ENCODE data around the gene NOTCH1. TPM values are rescaled to one million over a fixed set of nuclear protein-coding genes. Genes with fewer than 3 reads are reported as not detected.

NOTCH1 gene
- total RNA-seq, 4 donors from 2014 or later, result 48.6 to 90.6 (median 58.8) TPM

DNA sequence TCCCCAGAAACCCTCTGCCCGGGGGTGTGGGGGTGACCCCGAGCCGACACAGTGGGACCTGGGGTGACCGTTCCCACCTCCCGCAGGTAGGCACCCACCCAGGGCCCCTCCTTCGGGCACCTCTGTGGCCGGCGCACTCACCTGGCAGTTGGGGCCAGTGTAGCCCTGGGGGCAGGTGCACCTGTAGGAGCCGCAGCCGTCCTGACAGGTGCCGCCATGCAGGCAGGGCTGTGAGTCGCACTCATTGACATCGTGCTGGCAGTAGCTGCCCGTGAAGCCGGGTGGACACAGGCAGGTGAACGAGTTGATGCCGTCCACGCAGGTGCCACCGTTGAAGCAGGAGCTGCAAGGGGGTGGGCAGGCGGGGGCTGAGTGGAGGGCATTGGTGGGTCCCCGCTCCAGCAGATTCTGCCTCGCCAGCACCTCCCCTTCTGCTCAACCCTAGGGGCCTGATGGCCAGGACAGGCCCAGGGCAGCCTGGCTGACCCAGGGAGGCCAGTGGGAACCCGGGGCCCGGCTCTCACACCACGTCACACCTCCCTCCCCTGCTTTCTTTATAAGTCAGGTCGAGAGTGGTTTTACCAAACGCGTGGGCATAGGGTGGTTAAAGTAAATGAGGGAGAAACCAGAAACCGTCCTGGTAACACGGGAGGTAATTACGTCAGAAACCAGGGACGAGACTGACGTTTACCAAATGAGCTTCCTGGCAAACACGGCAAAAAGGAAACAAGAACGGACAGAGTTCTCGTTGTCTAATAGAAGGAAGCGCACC, 36.9 kb downstream of the NOTCH1 start:
- DNase-seq (ENCODE audit: extremely low spot score), result no peak
- intact Hi-C loops (cut with DNase I), result no loop called here
- Histone ChIP-seq H3K27me3 (no peaks in the 10 kb centered on the region), H3K4me3 (no peak overlapping the region), H3K4me1 (peaks cover 22 to 37% (median 32%) of the 10 kb centered on the region in 4 donors), H3K36me3 (peaks cover 85 to 100% (median 100%) of the 10 kb centered on the region in 4 donors), H3K27ac (replicated peaks in 1 of 4) (peak overlapping the region in 1 of 4 donors; percentile 1), H3K9me3 (no peaks in the 10 kb centered on the region)
- TF ChIP-seq POLR2AphosphoS5 (IDR thresholded peaks at IDR 0.05) (no peak), POLR2A (IDR thresholded peaks at IDR 0.05; ENCODE audit: low read depth) (no peak), EP300 (IDR thresholded peaks at IDR 0.05) (no peak)
- TF ChIP-seq, protein P1, sequence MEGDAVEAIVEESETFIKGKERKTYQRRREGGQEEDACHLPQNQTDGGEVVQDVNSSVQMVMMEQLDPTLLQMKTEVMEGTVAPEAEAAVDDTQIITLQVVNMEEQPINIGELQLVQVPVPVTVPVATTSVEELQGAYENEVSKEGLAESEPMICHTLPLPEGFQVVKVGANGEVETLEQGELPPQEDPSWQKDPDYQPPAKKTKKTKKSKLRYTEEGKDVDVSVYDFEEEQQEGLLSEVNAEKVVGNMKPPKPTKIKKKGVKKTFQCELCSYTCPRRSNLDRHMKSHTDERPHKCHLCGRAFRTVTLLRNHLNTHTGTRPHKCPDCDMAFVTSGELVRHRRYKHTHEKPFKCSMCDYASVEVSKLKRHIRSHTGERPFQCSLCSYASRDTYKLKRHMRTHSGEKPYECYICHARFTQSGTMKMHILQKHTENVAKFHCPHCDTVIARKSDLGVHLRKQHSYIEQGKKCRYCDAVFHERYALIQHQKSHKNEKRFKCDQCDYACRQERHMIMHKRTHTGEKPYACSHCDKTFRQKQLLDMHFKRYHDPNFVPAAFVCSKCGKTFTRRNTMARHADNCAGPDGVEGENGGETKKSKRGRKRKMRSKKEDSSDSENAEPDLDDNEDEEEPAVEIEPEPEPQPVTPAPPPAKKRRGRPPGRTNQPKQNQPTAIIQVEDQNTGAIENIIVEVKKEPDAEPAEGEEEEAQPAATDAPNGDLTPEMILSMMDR (IDR thresholded peaks at IDR 0.05), result no peak
- WGBS, result 85% methylated on average over 31 of the region's 37 CpGs

DNA sequence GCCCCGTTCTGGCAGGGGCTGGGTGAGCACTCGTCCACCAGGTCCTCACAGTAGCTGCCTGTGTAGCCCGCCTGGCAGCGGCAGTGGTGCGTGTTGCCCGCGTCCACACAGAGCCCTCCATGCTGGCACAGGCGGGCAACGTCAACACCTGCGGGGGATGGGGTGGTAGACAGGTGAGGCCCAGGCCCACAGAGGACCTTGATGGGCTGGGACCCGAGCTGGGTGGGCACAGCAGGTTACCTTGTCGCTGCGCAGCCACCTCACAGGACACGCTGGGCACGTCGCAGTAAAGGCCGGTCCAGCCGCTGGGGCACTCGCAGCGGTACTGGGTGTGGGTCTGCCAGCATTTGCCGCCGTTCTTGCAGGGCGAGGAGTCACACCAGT, 37.9 kb downstream of the NOTCH1 start:
- Histone ChIP-seq H3K4me1 (peaks cover 22 to 33% (median 29%) of the 10 kb centered on the region in 4 donors), H3K4me3 (no peak overlapping the region), H3K27me3 (no peaks in the 10 kb centered on the region), H3K9me3 (no peaks in the 10 kb centered on the region), H3K36me3 (peaks cover 90 to 100% (median 100%) of the 10 kb centered on the region in 4 donors), H3K27ac (replicated peaks in 1 of 4) (no peak overlapping the region)
- 80% methylated on average over 1 of the region's 23 CpGs for WGBS
- no peak for DNase-seq (ENCODE audit: extremely low spot score)
- TF ChIP-seq POLR2A (IDR thresholded peaks at IDR 0.05; ENCODE audit: low read depth) (no peak), POLR2AphosphoS5 (IDR thresholded peaks at IDR 0.05) (no peak), EP300 (IDR thresholded peaks at IDR 0.05) (no peak)
- TF ChIP-seq, protein P1 (IDR thresholded peaks at IDR 0.05), result no peak
- intact Hi-C loops (cut with DNase I), result no loop called here

DNA sequence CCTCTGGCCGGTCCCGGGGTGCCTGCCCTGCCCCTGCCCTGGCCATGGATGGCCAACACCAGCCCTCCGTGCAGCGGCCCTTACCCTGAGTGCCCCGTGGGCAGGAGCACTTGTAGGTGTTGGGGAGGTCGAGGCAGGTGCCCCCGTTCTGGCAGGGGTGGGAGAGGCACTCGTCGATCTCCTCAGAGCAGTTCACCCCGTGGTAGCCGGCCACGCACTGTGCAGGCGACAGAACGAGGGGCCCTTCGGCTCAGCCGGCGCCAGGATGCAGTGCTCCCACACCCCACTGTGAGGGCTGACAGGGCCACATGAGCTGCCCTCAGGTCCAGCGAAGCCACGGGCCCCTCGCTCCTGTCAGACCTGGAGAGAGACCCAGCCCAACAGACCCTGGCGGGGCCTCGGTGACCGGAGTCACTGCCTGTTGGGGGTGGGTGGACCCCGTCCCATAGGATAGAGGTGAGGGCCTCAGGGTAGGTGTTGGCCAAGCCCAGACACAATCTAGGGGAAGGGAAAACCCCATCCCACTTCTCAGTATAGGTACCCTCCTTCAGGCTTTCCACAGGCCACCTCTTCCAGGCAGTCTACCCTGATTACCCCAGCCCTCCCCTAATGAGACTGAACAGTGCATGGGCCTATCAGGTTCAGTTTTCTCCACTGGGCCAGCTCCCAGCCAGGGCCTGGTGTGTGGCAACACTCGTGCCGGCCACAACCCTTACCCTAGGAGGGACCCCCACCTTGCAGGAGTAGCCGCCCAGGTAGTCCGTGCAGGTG, 38.4 kb downstream of the NOTCH1 start:
- intact Hi-C loops (cut with DNase I), result no loop called here
- Histone ChIP-seq H3K27me3 (no peaks in the 10 kb centered on the region), H3K9me3 (no peaks in the 10 kb centered on the region), H3K36me3 (peaks cover 95 to 100% (median 100%) of the 10 kb centered on the region in 4 donors), H3K27ac (replicated peaks in 1 of 4) (no peak overlapping the region), H3K4me3 (no peak overlapping the region), H3K4me1 (peaks cover 21 to 28% (median 24%) of the 10 kb centered on the region in 4 donors)
- DNase-seq (ENCODE audit: extremely low spot score), result no peak
- WGBS, result 95% methylated on average over 4 of the region's 28 CpGs
- TF ChIP-seq POLR2AphosphoS5 (IDR thresholded peaks at IDR 0.05), result no peak
- TF ChIP-seq EP300 (IDR thresholded peaks at IDR 0.05), result no peak
- TF ChIP-seq POLR2A (IDR thresholded peaks at IDR 0.05; ENCODE audit: low read depth), result no peak
- TF ChIP-seq, protein P1 (IDR thresholded peaks at IDR 0.05), result no peak

DNA sequence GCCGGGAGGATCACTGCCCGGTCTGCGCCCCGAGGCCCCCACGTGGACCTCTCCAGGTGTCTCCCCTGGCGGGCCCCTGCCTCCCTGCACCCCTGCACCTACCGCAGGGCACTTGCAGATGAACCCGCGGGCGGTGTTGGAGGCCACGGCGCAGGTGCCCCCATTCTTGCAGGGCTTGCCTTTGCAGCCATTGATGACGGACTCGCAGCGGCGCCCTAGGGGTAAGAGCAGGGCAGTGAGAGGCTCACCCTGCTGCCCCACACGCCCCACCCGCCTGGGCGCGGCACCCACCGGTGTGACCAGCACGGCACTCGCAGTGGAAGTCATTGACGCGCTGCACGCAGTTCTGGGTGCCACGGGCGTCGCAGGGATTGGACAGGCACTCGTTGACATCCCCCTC, 39.4 kb downstream of the NOTCH1 start:
- H3K36me3 ChIP-seq, result peaks cover 98 to 100% (median 100%) of the 10 kb centered on the region in 4 donors
- no peaks in the 10 kb centered on the region for H3K9me3 ChIP-seq
- whole genome bisulfite sequencing, result 94% methylated on average over 18 of the region's 30 CpGs
- intact Hi-C loops (cut with DNase I), result no loop called here
- H3K4me1 ChIP-seq, result peaks cover 16 to 19% (median 19%) of the 10 kb centered on the region in 4 donors
- no peak for DNase-seq (ENCODE audit: extremely low spot score)
- TF ChIP-seq POLR2AphosphoS5 (IDR thresholded peaks at IDR 0.05) (no peak), EP300 (IDR thresholded peaks at IDR 0.05) (no peak), POLR2A (IDR thresholded peaks at IDR 0.05; ENCODE audit: low read depth) (no peak)
- TF ChIP-seq, protein P1 (IDR thresholded peaks at IDR 0.05), result no peak
- H3K27me3 ChIP-seq, result no peaks in the 10 kb centered on the region
- no peak overlapping the region for H3K27ac ChIP-seq (replicated peaks in 1 of 4)
- H3K4me3 ChIP-seq, result no peak overlapping the region
